GM12878 (cell line): ENCODE data around the gene MAPK13. TPM values are rescaled to one million over a fixed set of nuclear protein-coding genes. Genes with fewer than 3 reads are reported as not detected.
A peak's percentile ranks its signal among the peaks of the same experiment; 100 is the strongest.

Experiments
- EED ChIP-seq: sonication (generic); IDR thresholded peaks from 2 replicates; pipeline ENCODE4 v1.6.1; 2016; ENCODE audit warnings: antibody characterized with exemption, low read depth
- EGR1 ChIP-seq, 2 experiments: IDR thresholded peaks; 1 replicate in 1 of 2; 2 replicates in 1 of 2; pipeline ENCODE4 v1.6.1; 2011 to 2012; ENCODE audit warnings: low read depth in 2 of 2, low read length in 2 of 2, borderline replicate concordance in 1 of 2, mild to moderate bottlenecking in 1 of 2, moderate library complexity in 1 of 2
- MEF2B ChIP-seq: fragments of 450-650 bp; IDR thresholded peaks from 2 replicates; pipeline ENCODE4 v1.6.1; 2018; ENCODE audit warnings: mild to moderate bottlenecking, moderate library complexity; ENCODE audit not compliant: partially characterized antibody, poor library complexity, severe bottlenecking
- RUNX3 ChIP-seq: IDR thresholded peaks from 2 replicates; pipeline ENCODE4 v1.6.1; 2012; ENCODE audit warnings: low read length, inconsistent platforms
- SRF ChIP-seq, 2 experiments: IDR thresholded peaks; 2 replicates each; pipeline ENCODE4 v1.6.1; 2011; ENCODE audit warnings: low read depth in 2 of 2, low read length in 2 of 2, mild to moderate bottlenecking in 1 of 2, moderate library complexity in 1 of 2
- polyA plus RNA-seq, 11 experiments: library from polyadenylated mRNA; depleted of rRNA in 4 of 11; unstranded in 6 of 11; stranded (reverse) in 5 of 11; fragments of >200 nt; fragmentation: Nextera tagmentation in 4 of 11; fragmentation: Illumina TruSeq in 1 of 11; extraction: Ambion mirVana in 4 of 11; extraction: Trizol in 1 of 11; gene quantifications; 1 replicate in 1 of 11; 2 replicates in 10 of 11; pipeline versions ENCODE4 v1.2.1 to v1.2.3, GENCODE V29; 2011 to 2016; ENCODE audit warnings: inconsistent platforms in 2 of 11, missing spikeins in 2 of 11, low read depth in 1 of 11
- total RNA-seq, 4 experiments: library from RNA; depleted of rRNA in 3 of 4; stranded (reverse); fragments of >200 nt in 3 of 4; fragmentation: Illumina TruSeq in 1 of 4; extraction: Trizol in 1 of 4; gene quantifications; 2 replicates each; pipeline versions ENCODE4 v1.2.1 to v1.2.3, GENCODE V29; 2013 to 2021
- TF ChIP-seq, protein P1 (sequence below): fragments of 450-650 bp; formaldehyde crosslinking; IDR thresholded peaks from 2 replicates; pipeline ENCODE4 v1.5.0; 2022; ENCODE audit warnings: mild to moderate bottlenecking, missing genetic modification characterization
- TF ChIP-seq, protein P2 (sequence below): fragments of 450-650 bp; IDR thresholded peaks from 2 replicates; pipeline ENCODE4 v1.6.1; 2017; ENCODE audit warnings: low read depth, mild to moderate bottlenecking, moderate library complexity

MAPK13 gene
- total and polyA plus RNA-seq, 10 of the 15 experiments (the other 5 are each of a cell fraction or from before 2014, with no cell fraction given): 1.8 to 48.0 (median 37.5) TPM

DNA sequence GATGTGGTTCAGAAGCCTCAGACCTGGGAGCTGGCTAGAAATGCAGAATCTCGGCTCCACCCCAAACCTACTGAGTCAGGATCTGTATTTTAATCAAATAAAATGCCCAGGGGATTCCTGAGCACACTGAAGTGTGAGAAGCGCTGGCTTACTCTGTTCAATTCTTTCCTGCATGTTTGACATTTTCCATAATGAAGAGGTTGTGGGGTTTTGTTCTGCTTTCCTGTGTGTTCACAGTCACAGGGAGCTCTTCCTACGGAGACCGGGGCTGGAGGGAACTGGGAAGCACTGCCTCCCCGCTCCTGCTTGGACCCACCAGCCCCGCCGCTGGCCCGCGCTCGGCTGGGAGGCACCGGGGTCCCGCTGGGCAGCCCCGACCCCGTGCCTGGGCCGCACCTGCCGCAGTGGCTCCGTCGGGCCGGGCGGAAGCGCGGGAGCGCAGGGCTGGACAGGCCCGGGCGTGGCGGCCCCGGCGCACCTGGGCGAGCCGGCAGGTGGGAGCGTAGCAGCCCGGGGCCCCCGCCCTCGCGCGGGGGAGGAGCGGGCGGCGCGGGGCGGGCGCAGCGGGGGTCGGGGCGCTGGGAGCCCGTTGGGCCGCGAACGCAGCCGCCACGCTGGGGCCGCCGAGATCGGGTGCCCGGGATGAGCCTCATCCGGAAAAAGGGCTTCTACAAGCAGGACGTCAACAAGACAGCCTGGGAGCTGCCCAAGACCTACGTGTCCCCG is at the start of gene MAPK13 (continued):
- TF ChIP-seq, protein P1, sequence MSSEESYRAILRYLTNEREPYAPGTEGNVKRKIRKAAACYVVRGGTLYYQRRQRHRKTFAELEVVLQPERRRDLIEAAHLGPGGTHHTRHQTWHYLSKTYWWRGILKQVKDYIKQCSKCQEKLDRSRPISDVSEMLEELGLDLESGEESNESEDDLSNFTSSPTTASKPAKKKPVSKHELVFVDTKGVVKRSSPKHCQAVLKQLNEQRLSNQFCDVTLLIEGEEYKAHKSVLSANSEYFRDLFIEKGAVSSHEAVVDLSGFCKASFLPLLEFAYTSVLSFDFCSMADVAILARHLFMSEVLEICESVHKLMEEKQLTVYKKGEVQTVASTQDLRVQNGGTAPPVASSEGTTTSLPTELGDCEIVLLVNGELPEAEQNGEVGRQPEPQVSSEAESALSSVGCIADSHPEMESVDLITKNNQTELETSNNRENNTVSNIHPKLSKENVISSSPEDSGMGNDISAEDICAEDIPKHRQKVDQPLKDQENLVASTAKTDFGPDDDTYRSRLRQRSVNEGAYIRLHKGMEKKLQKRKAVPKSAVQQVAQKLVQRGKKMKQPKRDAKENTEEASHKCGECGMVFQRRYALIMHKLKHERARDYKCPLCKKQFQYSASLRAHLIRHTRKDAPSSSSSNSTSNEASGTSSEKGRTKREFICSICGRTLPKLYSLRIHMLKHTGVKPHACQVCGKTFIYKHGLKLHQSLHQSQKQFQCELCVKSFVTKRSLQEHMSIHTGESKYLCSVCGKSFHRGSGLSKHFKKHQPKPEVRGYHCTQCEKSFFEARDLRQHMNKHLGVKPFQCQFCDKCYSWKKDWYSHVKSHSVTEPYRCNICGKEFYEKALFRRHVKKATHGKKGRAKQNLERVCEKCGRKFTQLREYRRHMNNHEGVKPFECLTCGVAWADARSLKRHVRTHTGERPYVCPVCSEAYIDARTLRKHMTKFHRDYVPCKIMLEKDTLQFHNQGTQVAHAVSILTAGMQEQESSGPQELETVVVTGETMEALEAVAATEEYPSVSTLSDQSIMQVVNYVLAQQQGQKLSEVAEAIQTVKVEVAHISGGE (CRISPR knock-in tag): no peak
- TF ChIP-seq MEF2B (peak; percentile 27), EED (peak; percentile 24; the same call in 1 of the 2 replicates), EGR1 (IDR thresholded peaks at IDR 0.05; ENCODE audit: borderline replicate concordance in 1 of 2, low read depth in 2 of 2, low read length in 2 of 2) (peak in 1 of 2 experiments; percentile 56; a peak in 1 of 3 replicates), SRF (IDR thresholded peaks at IDR 0.05; ENCODE audit: low read depth in 2 of 2, low read length in 2 of 2) (no peak), RUNX3 (peak; percentile 22; the same call in 1 of the 2 replicates)
- TF ChIP-seq, protein P2, sequence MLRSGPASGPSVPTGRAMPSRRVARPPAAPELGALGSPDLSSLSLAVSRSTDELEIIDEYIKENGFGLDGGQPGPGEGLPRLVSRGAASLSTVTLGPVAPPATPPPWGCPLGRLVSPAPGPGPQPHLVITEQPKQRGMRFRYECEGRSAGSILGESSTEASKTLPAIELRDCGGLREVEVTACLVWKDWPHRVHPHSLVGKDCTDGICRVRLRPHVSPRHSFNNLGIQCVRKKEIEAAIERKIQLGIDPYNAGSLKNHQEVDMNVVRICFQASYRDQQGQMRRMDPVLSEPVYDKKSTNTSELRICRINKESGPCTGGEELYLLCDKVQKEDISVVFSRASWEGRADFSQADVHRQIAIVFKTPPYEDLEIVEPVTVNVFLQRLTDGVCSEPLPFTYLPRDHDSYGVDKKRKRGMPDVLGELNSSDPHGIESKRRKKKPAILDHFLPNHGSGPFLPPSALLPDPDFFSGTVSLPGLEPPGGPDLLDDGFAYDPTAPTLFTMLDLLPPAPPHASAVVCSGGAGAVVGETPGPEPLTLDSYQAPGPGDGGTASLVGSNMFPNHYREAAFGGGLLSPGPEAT: no peak
